ENCODE measurements around the gene TBX2. TPM values are rescaled to one million over a fixed set of nuclear protein-coding genes. Genes with fewer than 3 reads are reported as not detected.

Gene TBX2
- total RNA-seq, 1 donor from 2014 or later: 122 TPM

GRCh38 chr17:61384692-61385576, 14.7 kb upstream of the TBX2 start:
- Histone ChIP-seq H3K4me1 (peaks cover 4% of the 10 kb centered on the region), H3K9me3 (no peaks in the 10 kb centered on the region), H3K27me3 (no peaks in the 10 kb centered on the region), H3K27ac (no peak overlapping the region), H3K4me3 (no peak overlapping the region), H3K36me3 (no peaks in the 10 kb centered on the region)
- ATAC-seq: no peak
- intact Hi-C loops (cut with DNase I): no loop called here
- DNase-seq: no peak
- TF ChIP-seq CTCF (IDR thresholded peaks at IDR 0.05): no peak

- Histone ChIP-seq H3K9me3 (no peaks in the 10 kb centered on the region), H3K27ac (no peak overlapping the region), H3K27me3 (no peaks in the 10 kb centered on the region), H3K36me3 (no peaks in the 10 kb centered on the region), H3K4me1 (peaks cover 9% of the 10 kb centered on the region), H3K4me3 (no peak overlapping the region)
- ATAC-seq (no peak), DNase-seq (no peak)
- TF ChIP-seq CTCF (IDR thresholded peaks at IDR 0.05): no peak
- intact Hi-C loops (cut with DNase I): no loop called here
Observed at GRCh38 chr17:61385577-61386236, 13.9 kb upstream of the TBX2 start.

- TF ChIP-seq CTCF (IDR thresholded peaks at IDR 0.05): no peak
- intact Hi-C loops (cut with DNase I): no loop called here
- no peak for ATAC-seq
- no peak for DNase-seq
- Histone ChIP-seq H3K36me3 (no peaks in the 10 kb centered on the region), H3K9me3 (no peaks in the 10 kb centered on the region), H3K4me1 (peaks cover 9% of the 10 kb centered on the region), H3K4me3 (no peak overlapping the region), H3K27ac (no peak overlapping the region), H3K27me3 (no peaks in the 10 kb centered on the region)
Observed at GRCh38 chr17:61386251-61386650, 13.4 kb upstream of the TBX2 start.

GRCh38 chr17:61387011-61387410, 12.6 kb upstream of the TBX2 start:
- H3K36me3 ChIP-seq: no peaks in the 10 kb centered on the region
- intact Hi-C loops (cut with DNase I): no loop called here
- ATAC-seq: no peak
- no peak overlapping the region for H3K27ac ChIP-seq
- H3K4me1 ChIP-seq: peaks cover 9% of the 10 kb centered on the region
- no peak for TF ChIP-seq CTCF (IDR thresholded peaks at IDR 0.05)
- no peak overlapping the region for H3K4me3 ChIP-seq
- no peaks in the 10 kb centered on the region for H3K9me3 ChIP-seq
- no peaks in the 10 kb centered on the region for H3K27me3 ChIP-seq
- peak; percentile 63 for DNase-seq

GRCh38 chr17:61387511-61388305, 11.9 kb upstream of the TBX2 start:
- Histone ChIP-seq H3K9me3 (no peaks in the 10 kb centered on the region), H3K27ac (no peak overlapping the region), H3K36me3 (no peaks in the 10 kb centered on the region), H3K4me1 (peaks cover 9% of the 10 kb centered on the region), H3K4me3 (no peak overlapping the region), H3K27me3 (no peaks in the 10 kb centered on the region)
- no peak for TF ChIP-seq CTCF (IDR thresholded peaks at IDR 0.05)
- no peak for ATAC-seq
- no peak for DNase-seq
- intact Hi-C loops (cut with DNase I): no loop called here
